ENCODE results near the gene CYBC1. TPM values are rescaled to one million over a fixed set of nuclear protein-coding genes. Genes with fewer than 3 reads are reported as not detected.

The CYBC1 gene
- polyA plus RNA-seq, 2 of the 4 experiments (the other 2 are of a cell fraction), result 81.8 to 86.5 TPM

DNA sequence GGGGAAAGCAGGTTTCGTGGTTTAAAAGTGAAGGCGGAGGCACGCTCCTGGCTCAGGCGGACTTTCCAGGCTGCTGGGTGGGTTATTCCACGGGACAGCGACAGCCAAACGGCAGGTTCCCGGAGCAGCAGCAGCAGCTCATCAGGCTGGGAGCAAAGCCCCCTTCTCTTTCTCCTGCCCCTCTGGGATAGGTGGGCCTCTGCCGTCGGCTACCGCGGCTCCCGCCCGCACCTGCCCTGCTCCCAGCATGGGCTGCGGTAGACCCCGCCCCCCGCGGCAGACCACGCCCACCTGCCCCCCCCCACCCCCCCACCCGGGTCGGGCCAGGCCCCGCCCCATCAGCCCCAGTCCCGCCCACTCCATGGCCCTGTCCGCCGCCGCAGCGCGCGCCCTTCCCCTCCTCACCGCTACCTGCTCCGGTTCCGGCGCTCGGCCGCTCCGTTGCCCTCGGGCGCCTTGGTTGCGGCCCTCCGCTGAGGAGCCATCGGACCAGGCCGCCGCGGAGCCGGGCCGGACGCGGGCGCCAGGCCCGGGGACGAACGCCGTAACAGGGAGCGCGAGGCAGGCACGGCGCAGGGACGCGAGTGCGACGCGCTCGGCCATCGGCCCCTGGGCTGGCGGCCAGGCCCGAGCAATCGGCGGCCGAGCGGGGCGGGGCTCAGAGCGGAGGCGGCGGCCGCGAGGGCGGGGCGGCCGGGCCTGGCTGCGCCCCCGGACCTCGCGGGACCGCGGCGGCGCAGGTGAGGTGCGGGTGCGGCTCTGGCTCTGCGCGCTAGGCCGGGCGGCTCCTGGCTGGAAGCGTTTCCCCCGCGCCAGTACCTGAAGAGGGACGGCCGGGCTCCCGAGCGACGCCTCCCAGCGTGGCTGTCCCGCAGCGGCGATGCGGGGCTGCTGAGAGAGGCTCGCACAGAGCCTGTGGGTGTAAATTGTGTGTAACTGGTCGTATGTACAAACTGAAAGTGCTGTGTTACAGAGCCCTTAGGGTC is 32.3 kb downstream of the CYBC1 start, which contains the start of the genes HEXD and OGFOD3:
Gene HEXD, plus strand, starts transcription at position 347 of the 986 bp plus-strand sequence. CDS start 1,453 bp downstream, outside the sequence.
Gene OGFOD3, minus strand, starts transcription at position 586 of the 986 bp plus-strand sequence. Its CDS starts 101 bp downstream, at position 485.
- peak; percentile 86 to 90 for DNase-seq (ENCODE audit: low read depth in 1 of 2, low spot score in 1 of 2)
- Histone ChIP-seq H3K4me3 (peak within 1 kb of the TSS; percentile 67), H3K9me3 (peaks cover 14% of the 10 kb centered on the region), H3K4me1 (peaks cover 11% of the 10 kb centered on the region; the same call in 2 of the 3 replicates), H3K4me2 (peak within 1 kb of the TSS; percentile 99), H3K27ac (peak within 1 kb of the TSS; percentile 92 to 96)
- peak; percentile 83 to 86 for ATAC-seq
- TF ChIP-seq EHMT2 (IDR thresholded peaks at IDR 0.05; ENCODE audit: low read depth) (no peak), PHF8 (IDR thresholded peaks at IDR 0.05; ENCODE audit: borderline replicate concordance, low read depth) (peak; percentile 94; the same call in 1 of the 2 replicates), KDM5A (IDR thresholded peaks at IDR 0.05) (peak; percentile 56), TFCP2L1 (CRISPR knock-in tag; IDR thresholded peaks at IDR 0.05) (0 out of 2 replicates have a peak, but pooled peaks have one; percentile 53), SMC3 (IDR thresholded peaks at IDR 0.05) (peak; percentile 11; the same call in 2 of the 3 replicates), MYC (IDR thresholded peaks at IDR 0.05; ENCODE audit: borderline replicate concordance, low read length) (peak; percentile 94), JUN (IDR thresholded peaks at IDR 0.05) (peak; percentile 94 to 98), HDAC2 (IDR thresholded peaks at IDR 0.05) (no peak), TP53 (CRISPR knock-in tag; IDR thresholded peaks at IDR 0.05) (peak; percentile 74; the same call in 1 of the 2 replicates), RNF2 (IDR thresholded peaks at IDR 0.05; ENCODE audit: borderline replicate concordance, low read depth) (0 out of 2 replicates have a peak, but pooled peaks have one; percentile 27), ZFP36 (IDR thresholded peaks at IDR 0.05; ENCODE audit: borderline replicate concordance, partially characterized antibody) (no peak), MAZ (IDR thresholded peaks at IDR 0.05; ENCODE audit: borderline replicate concordance, low read depth, low read length) (peak; percentile 94), BHLHE40 (IDR thresholded peaks at IDR 0.05; ENCODE audit: low read depth, low read length) (no peak), GATA3 (IDR thresholded peaks at IDR 0.05; ENCODE audit: borderline replicate concordance) (no peak), POLR2AphosphoS2 (conservative IDR thresholded peaks at IDR 0.05; ENCODE audit: low read length) (no peak), NFE2L2 (conservative IDR thresholded peaks at IDR 0.05; ENCODE audit: low read length) (no peak), RFX5 (IDR thresholded peaks at IDR 0.05) (peak; percentile 63; the same call in 1 of the 2 replicates), ZSCAN20 (CRISPR knock-in tag; IDR thresholded peaks at IDR 0.05) (0 out of 2 replicates have a peak, but pooled peaks have one; percentile 51), POLR2A (IDR thresholded peaks at IDR 0.05; ENCODE audit: low read length) (peak; percentile 81), NPAS2 (CRISPR knock-in tag; IDR thresholded peaks at IDR 0.05; ENCODE audit: borderline replicate concordance) (no peak), FOSB (CRISPR knock-in tag; IDR thresholded peaks at IDR 0.05) (no peak)
- TF ChIP-seq, protein P1, sequence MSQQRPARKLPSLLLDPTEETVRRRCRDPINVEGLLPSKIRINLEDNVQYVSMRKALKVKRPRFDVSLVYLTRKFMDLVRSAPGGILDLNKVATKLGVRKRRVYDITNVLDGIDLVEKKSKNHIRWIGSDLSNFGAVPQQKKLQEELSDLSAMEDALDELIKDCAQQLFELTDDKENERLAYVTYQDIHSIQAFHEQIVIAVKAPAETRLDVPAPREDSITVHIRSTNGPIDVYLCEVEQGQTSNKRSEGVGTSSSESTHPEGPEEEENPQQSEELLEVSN (IDR thresholded peaks at IDR 0.05; ENCODE audit: borderline replicate concordance, low read depth), result peak; percentile 69; the same call in 1 of the 2 replicates
- TF ChIP-seq, protein P2, sequence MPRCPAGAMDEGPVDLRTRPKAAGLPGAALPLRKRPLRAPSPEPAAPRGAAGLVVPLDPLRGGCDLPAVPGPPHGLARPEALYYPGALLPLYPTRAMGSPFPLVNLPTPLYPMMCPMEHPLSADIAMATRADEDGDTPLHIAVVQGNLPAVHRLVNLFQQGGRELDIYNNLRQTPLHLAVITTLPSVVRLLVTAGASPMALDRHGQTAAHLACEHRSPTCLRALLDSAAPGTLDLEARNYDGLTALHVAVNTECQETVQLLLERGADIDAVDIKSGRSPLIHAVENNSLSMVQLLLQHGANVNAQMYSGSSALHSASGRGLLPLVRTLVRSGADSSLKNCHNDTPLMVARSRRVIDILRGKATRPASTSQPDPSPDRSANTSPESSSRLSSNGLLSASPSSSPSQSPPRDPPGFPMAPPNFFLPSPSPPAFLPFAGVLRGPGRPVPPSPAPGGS (IDR thresholded peaks at IDR 0.05), result peak; percentile 96
- TF ChIP-seq, protein P3, sequence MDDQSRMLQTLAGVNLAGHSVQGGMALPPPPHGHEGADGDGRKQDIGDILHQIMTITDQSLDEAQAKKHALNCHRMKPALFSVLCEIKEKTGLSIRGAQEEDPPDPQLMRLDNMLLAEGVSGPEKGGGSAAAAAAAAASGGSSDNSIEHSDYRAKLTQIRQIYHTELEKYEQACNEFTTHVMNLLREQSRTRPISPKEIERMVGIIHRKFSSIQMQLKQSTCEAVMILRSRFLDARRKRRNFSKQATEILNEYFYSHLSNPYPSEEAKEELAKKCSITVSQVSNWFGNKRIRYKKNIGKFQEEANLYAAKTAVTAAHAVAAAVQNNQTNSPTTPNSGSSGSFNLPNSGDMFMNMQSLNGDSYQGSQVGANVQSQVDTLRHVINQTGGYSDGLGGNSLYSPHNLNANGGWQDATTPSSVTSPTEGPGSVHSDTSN (IDR thresholded peaks at IDR 0.05), result 0 out of 2 replicates have a peak, but pooled peaks have one; percentile 27
- TF ChIP-seq, protein P4, sequence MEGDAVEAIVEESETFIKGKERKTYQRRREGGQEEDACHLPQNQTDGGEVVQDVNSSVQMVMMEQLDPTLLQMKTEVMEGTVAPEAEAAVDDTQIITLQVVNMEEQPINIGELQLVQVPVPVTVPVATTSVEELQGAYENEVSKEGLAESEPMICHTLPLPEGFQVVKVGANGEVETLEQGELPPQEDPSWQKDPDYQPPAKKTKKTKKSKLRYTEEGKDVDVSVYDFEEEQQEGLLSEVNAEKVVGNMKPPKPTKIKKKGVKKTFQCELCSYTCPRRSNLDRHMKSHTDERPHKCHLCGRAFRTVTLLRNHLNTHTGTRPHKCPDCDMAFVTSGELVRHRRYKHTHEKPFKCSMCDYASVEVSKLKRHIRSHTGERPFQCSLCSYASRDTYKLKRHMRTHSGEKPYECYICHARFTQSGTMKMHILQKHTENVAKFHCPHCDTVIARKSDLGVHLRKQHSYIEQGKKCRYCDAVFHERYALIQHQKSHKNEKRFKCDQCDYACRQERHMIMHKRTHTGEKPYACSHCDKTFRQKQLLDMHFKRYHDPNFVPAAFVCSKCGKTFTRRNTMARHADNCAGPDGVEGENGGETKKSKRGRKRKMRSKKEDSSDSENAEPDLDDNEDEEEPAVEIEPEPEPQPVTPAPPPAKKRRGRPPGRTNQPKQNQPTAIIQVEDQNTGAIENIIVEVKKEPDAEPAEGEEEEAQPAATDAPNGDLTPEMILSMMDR (IDR thresholded peaks at IDR 0.05), result no peak
- TF ChIP-seq, protein P5, sequence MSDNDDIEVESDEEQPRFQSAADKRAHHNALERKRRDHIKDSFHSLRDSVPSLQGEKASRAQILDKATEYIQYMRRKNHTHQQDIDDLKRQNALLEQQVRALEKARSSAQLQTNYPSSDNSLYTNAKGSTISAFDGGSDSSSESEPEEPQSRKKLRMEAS (IDR thresholded peaks at IDR 0.05), result peak; percentile 87
- TF ChIP-seq, protein P6, sequence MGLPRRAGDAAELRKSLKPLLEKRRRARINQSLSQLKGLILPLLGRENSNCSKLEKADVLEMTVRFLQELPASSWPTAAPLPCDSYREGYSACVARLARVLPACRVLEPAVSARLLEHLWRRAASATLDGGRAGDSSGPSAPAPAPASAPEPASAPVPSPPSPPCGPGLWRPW (IDR thresholded peaks at IDR 0.05), result no peak
- FAIRE-seq, result no peak
- ChIA-PET CTCF (interaction anchor here (0.9 to 3.4 kb wide), 4 partner anchors 12 to 68 kb away, joined by 5 to 17 read pairs (median 11); no protein-coding TSS in a partner anchor), POLR2A (interaction anchor here (0.6 to 0.8 kb wide), 2 partner anchors 29 to 239 kb away, joined by 3 to 5 read pairs; no protein-coding TSS in a partner anchor)
- 1% methylated on average over 26 of the region's 108 CpGs for WGBS (ENCODE audit: missing lambda C conversion rate)
